IMR-90 (cell line): Measurements from ENCODE around the gene CRACDL.

Experiments used
- BHLHE40 ChIP-seq: fragments of 150-350 bp; IDR thresholded peaks from 2 replicates; pipeline ENCODE4 v1.6.1; 2016; ENCODE audit warnings: mild to moderate bottlenecking, low read depth, low read length
- CEBPB ChIP-seq: IDR thresholded peaks from 2 replicates; pipeline ENCODE4 v1.6.1; 2012; ENCODE audit warnings: low read depth, low read length, improper control_type of control experiment
- CTCF ChIP-seq: conservative IDR thresholded peaks from 2 replicates; pipeline ENCODE4 v1.5.1; 2012; ENCODE audit warnings: mild to moderate bottlenecking, low read depth, low read length, improper control_type of control experiment
- ELK1 ChIP-seq: fragments of 150-350 bp; IDR thresholded peaks from 2 replicates; pipeline ENCODE4 v1.6.1; 2016; ENCODE audit warnings: low read depth, mild to moderate bottlenecking, low read length, moderate library complexity, borderline replicate concordance
- MAFK ChIP-seq: IDR thresholded peaks from 2 replicates; pipeline ENCODE4 v1.6.1; 2012; ENCODE audit warnings: low read depth, low read length, improper control_type of control experiment
- MAZ ChIP-seq: IDR thresholded peaks from 2 replicates; pipeline ENCODE4 v1.6.1; 2012; ENCODE audit warnings: low read depth, mild to moderate bottlenecking, low read length, improper control_type of control experiment, moderate library complexity, borderline replicate concordance
- MXI1 ChIP-seq: IDR thresholded peaks from 2 replicates; pipeline ENCODE4 v1.6.1; 2012; ENCODE audit warnings: low read depth, mild to moderate bottlenecking, low read length, moderate library complexity, borderline replicate concordance
- POLR2A ChIP-seq: IDR thresholded peaks from 2 replicates; pipeline ENCODE4 v1.6.1; 2012; ENCODE audit warnings: mild to moderate bottlenecking, low read depth, low read length
- RAD21 ChIP-seq: IDR thresholded peaks from 2 replicates; pipeline ENCODE4 v1.6.1; 2012; ENCODE audit warnings: low read length, improper control_type of control experiment
- SMC3 ChIP-seq: fragments of 150-350 bp; IDR thresholded peaks from 2 replicates; pipeline ENCODE4 v1.6.1; 2016; ENCODE audit warnings: low read depth, mild to moderate bottlenecking, antibody characterized with exemption, low read length, moderate library complexity
- USF2 ChIP-seq: fragments of 150-350 bp; IDR thresholded peaks from 2 replicates; pipeline ENCODE4 v1.6.1; 2017; ENCODE audit warnings: mild to moderate bottlenecking, antibody characterized with exemption, low read length, low read depth

DNA sequence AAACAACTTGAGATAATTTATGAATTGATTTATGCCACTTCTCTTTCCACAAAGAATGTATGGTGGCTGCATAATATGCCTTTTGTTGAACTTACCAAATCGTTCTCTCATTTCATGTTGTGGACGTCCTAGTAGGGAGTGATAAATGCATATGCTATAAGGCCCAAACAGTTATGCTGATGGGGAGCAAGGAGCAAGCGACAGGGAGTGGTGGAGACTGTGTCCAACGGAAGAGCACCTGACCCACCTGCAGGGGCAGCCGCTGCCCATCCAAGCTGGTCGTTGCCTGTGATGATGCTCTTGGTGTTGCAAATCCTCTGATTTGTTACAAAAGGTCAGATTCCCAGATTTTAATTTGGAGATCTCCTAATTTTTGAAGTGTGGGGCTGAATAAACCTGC is 174.1 kb downstream of the CRACDL start:
- TF ChIP-seq POLR2A (no peak), CTCF (no peak), CEBPB (no peak), ELK1 (no peak), MAZ (no peak), MXI1 (no peak), MAFK (no peak), BHLHE40 (no peak), USF2 (no peak), SMC3 (no peak), RAD21 (no peak)
